Neural progenitor cell (in vitro differentiated cells): ENCODE measurements around the gene RNF213. TPM values are rescaled to one million over a fixed set of nuclear protein-coding genes. Genes with fewer than 3 reads are reported as not detected.

Source experiments
- DNase-seq: peaks from one replicate; pipeline ENCODE4 v3.0.0-alpha.2; 2016; ENCODE audit warnings: low spot score
- H2AFZ ChIP-seq: fragments of 200-600 bp; sonication (generic); replicated peaks from 2 replicates; pipeline ENCODE4 v1.6.1; 2016; ENCODE audit warnings: antibody characterized with exemption
- H3F3A ChIP-seq: fragments of 200-600 bp; sonication (generic); 2 replicates; pipeline ENCODE4 v1.6.1; 2016; ENCODE audit warnings: antibody characterized with exemption, low read depth
- H3K27ac ChIP-seq: fragments of 200-600 bp; sonication (generic); 2 replicates; pipeline ENCODE4 v1.5.1; 2016; ENCODE audit warnings: mild to moderate bottlenecking
- H3K27me3 ChIP-seq: fragments of 200-600 bp; sonication (generic); 2 replicates; pipeline ENCODE4 v1.6.1; 2016; ENCODE audit warnings: mild to moderate bottlenecking, moderate library complexity
- H3K36me3 ChIP-seq: fragments of 200-600 bp; sonication (generic); 2 replicates; pipeline ENCODE4 v1.5.1; 2016
- H3K4me1 ChIP-seq: fragments of 200-600 bp; sonication (generic); 2 replicates; pipeline ENCODE4 v1.6.1; 2016; ENCODE audit warnings: mixed run types
- H3K4me2 ChIP-seq: fragments of 200-600 bp; sonication (generic); 2 replicates; pipeline ENCODE4 v1.6.1; 2016
- H3K4me3 ChIP-seq: fragments of 200-600 bp; sonication (generic); 2 replicates; pipeline ENCODE4 v1.5.1; 2016
- H3K79me2 ChIP-seq: fragments of 200-600 bp; sonication (generic); 2 replicates; pipeline ENCODE4 v1.6.1; 2016; ENCODE audit warnings: low read depth
- H3K9ac ChIP-seq: fragments of 200-600 bp; sonication (generic); 2 replicates; pipeline ENCODE4 v1.6.1; 2016
- H3K9me3 ChIP-seq: fragments of 200-600 bp; sonication (generic); 2 replicates; pipeline ENCODE4 v1.5.1; 2016; ENCODE audit warnings: low read depth
- H4K20me1 ChIP-seq: fragments of 200-600 bp; sonication (generic); 2 replicates; pipeline ENCODE4 v1.6.1; 2016; ENCODE audit warnings: low read depth
- H3K27ac Mint-ChIP-seq: 3 replicates; pipeline ENCODE4 v1.8.0; 2021; ENCODE audit warnings: mixed read lengths
- H3K27me3 Mint-ChIP-seq: 2 replicates; pipeline ENCODE4 v1.8.0; 2022; ENCODE audit warnings: low read depth, mild to moderate bottlenecking, inconsistent platforms, moderate library complexity, mixed read lengths; ENCODE audit not compliant: insufficient read depth
- H3K36me3 Mint-ChIP-seq: 3 replicates; pipeline ENCODE4 v1.8.0; 2021; ENCODE audit warnings: mixed read lengths
- H3K4me1 Mint-ChIP-seq: 3 replicates; pipeline ENCODE4 v1.8.0; 2021; ENCODE audit warnings: mixed read lengths
- H3K4me3 Mint-ChIP-seq: 3 replicates; pipeline ENCODE4 v1.8.0; 2021; ENCODE audit warnings: mild to moderate bottlenecking, moderate library complexity, mixed read lengths
- H3K9me3 Mint-ChIP-seq: 3 replicates; pipeline ENCODE4 v1.8.0; 2020; ENCODE audit warnings: mixed read lengths
- CTCF ChIP-seq: fragments of 200-600 bp; sonication (generic); IDR thresholded peaks from 2 replicates; pipeline ENCODE4 v1.5.1; 2017; ENCODE audit warnings: antibody characterized with exemption, mild to moderate bottlenecking
- EZH2 ChIP-seq: fragments of 200-600 bp; sonication (generic); IDR thresholded peaks from 2 replicates; pipeline ENCODE4 v1.6.1; 2017; ENCODE audit warnings: antibody characterized with exemption, mild to moderate bottlenecking, moderate library complexity
- EZH2phosphoT487 ChIP-seq: fragments of 200-600 bp; sonication (generic); IDR thresholded peaks from 2 replicates; pipeline ENCODE4 v1.6.1; 2017; ENCODE audit warnings: antibody characterized with exemption
- microRNA-seq: library from miRNA; unstranded; fragments of <30 nt; microRNA quantifications from one replicate; pipeline ENCODE4, GENCODE V29; 2016
- small RNA-seq: library from RNA; depleted of rRNA; stranded (forward); fragments of <200 nt; gene quantifications from one replicate; pipeline ENCODE3, GENCODE V24; 2015
- total RNA-seq: library from RNA; depleted of rRNA; stranded (reverse); fragments of >200 nt; gene quantifications from 2 replicates; pipeline ENCODE4 v1.2.3, GENCODE V29; 2015; ENCODE audit warnings: low replicate concordance

Gene RNF213
- total RNA-seq, 1 donor from 2014 or later = 19.8 TPM

DNA sequence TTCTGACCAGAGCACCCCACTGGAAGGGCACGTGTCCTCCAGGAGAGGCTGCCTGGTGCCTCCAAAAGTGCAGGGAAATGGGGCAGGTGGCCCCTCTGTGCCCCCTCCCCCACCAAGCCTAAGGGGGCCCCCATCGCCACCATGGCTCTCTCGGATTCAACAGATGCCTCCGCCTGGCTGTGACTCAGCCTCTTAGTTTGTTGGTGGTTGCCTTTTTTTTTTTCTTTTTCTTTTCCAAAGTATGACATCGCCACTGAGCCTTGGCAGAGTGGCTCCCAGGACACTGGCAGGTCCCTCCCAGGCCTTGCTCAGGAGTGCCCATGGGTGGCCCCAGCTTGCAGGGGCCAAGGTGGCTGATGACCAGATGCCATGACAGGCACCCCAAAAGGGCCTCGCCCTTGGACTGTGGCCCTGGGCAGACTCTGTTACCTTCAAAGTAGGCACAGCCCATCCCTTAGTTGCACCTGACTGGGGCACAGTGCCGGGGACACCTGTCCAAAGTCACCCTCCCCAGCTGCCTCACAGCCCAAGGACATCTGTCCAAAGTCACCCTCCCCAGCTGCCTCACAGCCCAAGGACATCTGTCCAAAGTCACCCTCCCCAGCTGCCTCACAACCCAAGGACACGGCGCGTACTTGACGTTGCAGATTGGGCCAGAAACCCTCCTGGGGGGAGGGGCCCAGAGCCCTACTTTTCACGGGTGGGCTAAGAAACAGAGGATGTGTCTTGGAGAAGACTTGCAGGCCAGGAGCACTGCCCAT, 186.2 kb downstream of the RNF213 start:
- Histone ChIP-seq H3K4me1 (no peaks in the 10 kb centered on the region), H3K27me3 (peaks cover 24% of the 10 kb centered on the region), H4K20me1 (peaks cover 14% of the 10 kb centered on the region), H3K27ac (no peak overlapping the region), H3K36me3 (no peaks in the 10 kb centered on the region), H3K9ac (no peak overlapping the region), H3K79me2 (no peaks in the 10 kb centered on the region), H2AFZ (no peak overlapping the region), H3K9me3 (no peaks in the 10 kb centered on the region), H3F3A (no peaks in the 10 kb centered on the region), H3K4me3 (no peak overlapping the region), H3K4me2 (no peak overlapping the region)
- Mint-ChIP-seq H3K27me3 (peaks cover 17% of the 10 kb centered on the region), H3K27ac (no peak overlapping the region), H3K4me3 (no peak overlapping the region), H3K36me3 (peaks cover 2% of the 10 kb centered on the region), H3K9me3 (no peaks in the 10 kb centered on the region), H3K4me1 (peaks cover 7% of the 10 kb centered on the region)
- no peak for DNase-seq
- TF ChIP-seq CTCF (no peak), EZH2phosphoT487 (no peak), EZH2 (no peak)

- Histone ChIP-seq H3K36me3 (no peaks in the 10 kb centered on the region), H3K27ac (no peak overlapping the region), H3K27me3 (peaks cover 19% of the 10 kb centered on the region), H3K9me3 (no peaks in the 10 kb centered on the region), H3K4me1 (no peaks in the 10 kb centered on the region), H3K9ac (no peak overlapping the region), H3K4me3 (no peak overlapping the region), H3K79me2 (no peaks in the 10 kb centered on the region), H3F3A (no peaks in the 10 kb centered on the region), H2AFZ (no peak overlapping the region), H3K4me2 (no peak overlapping the region), H4K20me1 (peaks cover 7% of the 10 kb centered on the region)
- no peak overlapping the region for H3K4me3 Mint-ChIP-seq
- peaks cover 7% of the 10 kb centered on the region for H3K4me1 Mint-ChIP-seq
- peaks cover 2% of the 10 kb centered on the region for H3K36me3 Mint-ChIP-seq
- DNase-seq = no peak
- TF ChIP-seq EZH2phosphoT487 = no peak
- no peak for TF ChIP-seq EZH2
- TF ChIP-seq CTCF = no peak
- H3K27ac Mint-ChIP-seq = no peak overlapping the region
- H3K9me3 Mint-ChIP-seq = no peaks in the 10 kb centered on the region
- H3K27me3 Mint-ChIP-seq = peaks cover 10% of the 10 kb centered on the region
Observed at GRCh38 chr17:80447790-80448189, 187.1 kb downstream of the RNF213 start.

Small RNA genes lying within 50 kb of the gene (microRNA-seq; reads per million reads assigned to microRNA genes)
- gene MIR4730 = not detected

Small RNA genes lying within 50 kb of the gene (small RNA-seq; reads per million reads assigned to genes)
- gene MIR4730 = not detected

Other genes with a start within 250 kb of the RNF213 start
- gene TBC1D16, start 225.0 kb upstream of the RNF213 start, total RNA-seq = 21.2 and 34.8 TPM in 2 replicates
- gene CCDC40, start 224.2 kb upstream of the RNF213 start, total RNA-seq = 7.7 and 11.8 TPM in 2 replicates
- gene GAA, start 159.3 kb upstream of the RNF213 start, total RNA-seq = 15.2 and 78.3 TPM in 2 replicates
- 89.3 and 102 TPM in 2 replicates for gene EIF4A3, start 113.7 kb upstream of the RNF213 start, total RNA-seq
- gene CARD14, start 90.8 kb upstream of the RNF213 start, total RNA-seq = 0.56 and 0.60 TPM in 2 replicates
- 7.2 and 12.4 TPM in 2 replicates for gene SGSH, start 40.5 kb upstream of the RNF213 start, total RNA-seq
- 7.9 and 24.1 TPM in 2 replicates for gene SLC26A11, start 40.4 kb upstream of the RNF213 start, total RNA-seq
- 9.7 and 13.8 TPM in 2 replicates for gene ENDOV, start 154.3 kb downstream of the RNF213 start, total RNA-seq
- 2.6 and 3.8 TPM in 2 replicates for gene NPTX1, start 215.8 kb downstream of the RNF213 start, total RNA-seq